Rectal smooth muscle tissue (tissue), 1 donor: ENCODE measurements around the gene DZIP1L.

Source experiments
- H3K27ac ChIP-seq: one replicate; pipeline ENCODE4 v1.7.0; 2013; ENCODE audit warnings: low read depth, low read length, inconsistent platforms
- H3K27me3 ChIP-seq: one replicate; pipeline ENCODE4 v1.7.0; 2013; ENCODE audit warnings: low read length; ENCODE audit not compliant: control insufficient read depth, insufficient read depth
- H3K36me3 ChIP-seq: one replicate; pipeline ENCODE4 v1.7.0; 2013; ENCODE audit warnings: low read length; ENCODE audit not compliant: control insufficient read depth, insufficient read depth
- H3K4me1 ChIP-seq: one replicate; pipeline ENCODE4 v1.7.0; 2013; ENCODE audit warnings: low read length; ENCODE audit not compliant: control insufficient read depth, insufficient read depth
- H3K4me3 ChIP-seq: one replicate; pipeline ENCODE4 v1.7.0; 2013; ENCODE audit warnings: low read length
- H3K9ac ChIP-seq: one replicate; pipeline ENCODE4 v1.7.0; 2013; ENCODE audit warnings: low read length

The DZIP1L gene

DNA sequence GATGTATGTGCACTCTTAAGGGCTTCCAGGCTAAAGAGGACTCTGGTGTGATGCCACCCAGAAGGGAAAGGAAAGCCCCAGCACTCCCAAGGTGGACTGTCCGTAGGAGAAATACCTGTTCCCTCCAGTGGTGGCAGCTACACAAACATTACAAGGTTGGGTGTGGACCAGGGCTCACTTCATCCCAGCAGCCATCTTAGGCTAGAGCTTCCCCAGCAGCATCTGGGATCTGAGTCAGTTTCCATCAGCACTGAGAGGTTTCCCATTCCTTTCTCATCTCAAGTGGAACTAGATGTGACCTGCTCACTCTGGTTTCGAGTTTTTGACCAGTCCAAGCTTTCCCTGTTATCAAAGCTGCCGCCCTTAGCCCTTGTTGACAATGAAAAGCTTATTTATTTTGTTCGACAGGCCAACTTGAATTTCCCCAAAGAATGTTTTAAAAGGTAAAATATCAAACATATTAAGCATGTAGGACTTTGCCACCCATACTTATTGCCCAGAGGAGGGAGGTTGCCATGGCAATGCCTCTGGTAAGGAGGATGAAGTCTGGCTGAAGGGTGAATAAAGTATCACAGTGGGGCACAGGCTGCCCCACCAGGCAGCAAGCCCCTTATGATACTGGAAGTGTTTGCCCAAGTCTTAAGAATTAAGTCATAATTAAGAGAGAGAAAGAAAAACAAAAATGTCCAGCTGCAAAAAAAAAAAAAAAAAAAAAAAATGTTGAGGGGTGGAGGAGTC is 76.5 kb downstream of the DZIP1L start:
- Histone ChIP-seq H3K4me3 (no peak overlapping the region), H3K4me1 (no peaks in the 10 kb centered on the region), H3K27me3 (no peaks in the 10 kb centered on the region), H3K9ac (no peak overlapping the region), H3K36me3 (no peaks in the 10 kb centered on the region), H3K27ac (no peak overlapping the region)

GRCh38 chr3:138036572-138036971 is 78.8 kb downstream of the DZIP1L start:
- H3K27me3 ChIP-seq = no peaks in the 10 kb centered on the region
- H3K36me3 ChIP-seq = no peaks in the 10 kb centered on the region
- no peak overlapping the region for H3K9ac ChIP-seq
- H3K4me1 ChIP-seq = no peaks in the 10 kb centered on the region
- no peak overlapping the region for H3K27ac ChIP-seq
- H3K4me3 ChIP-seq = no peak overlapping the region

DNA sequence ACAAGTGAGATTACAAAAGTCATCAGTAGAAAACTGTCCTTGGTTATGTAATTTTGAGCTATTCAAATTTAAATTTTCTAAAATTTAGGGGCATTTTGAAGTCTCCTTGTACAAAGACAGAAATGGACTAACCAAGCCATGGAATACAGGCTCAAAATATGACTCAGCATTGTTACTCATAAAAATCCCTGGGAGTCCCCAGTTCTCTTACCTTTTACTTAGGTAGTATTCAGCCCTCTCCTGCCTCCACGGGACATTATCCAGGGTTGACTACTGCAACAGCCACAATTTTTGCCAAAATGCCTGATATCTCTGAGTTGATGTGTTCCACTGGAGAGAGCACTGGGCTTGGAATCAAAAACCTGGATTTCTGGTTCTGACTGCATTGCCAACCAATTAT is 80.5 kb downstream of the DZIP1L start:
- no peak overlapping the region for H3K4me3 ChIP-seq
- no peak overlapping the region for H3K9ac ChIP-seq
- no peak overlapping the region for H3K27ac ChIP-seq
- no peaks in the 10 kb centered on the region for H3K27me3 ChIP-seq
- no peaks in the 10 kb centered on the region for H3K4me1 ChIP-seq
- H3K36me3 ChIP-seq = no peaks in the 10 kb centered on the region

GRCh38 chr3:138033202-138033691 is 82.2 kb downstream of the DZIP1L start:
- Histone ChIP-seq H3K4me1 (no peaks in the 10 kb centered on the region), H3K27me3 (no peaks in the 10 kb centered on the region), H3K9ac (no peak overlapping the region), H3K36me3 (no peaks in the 10 kb centered on the region), H3K27ac (no peak overlapping the region), H3K4me3 (no peak overlapping the region)

DNA sequence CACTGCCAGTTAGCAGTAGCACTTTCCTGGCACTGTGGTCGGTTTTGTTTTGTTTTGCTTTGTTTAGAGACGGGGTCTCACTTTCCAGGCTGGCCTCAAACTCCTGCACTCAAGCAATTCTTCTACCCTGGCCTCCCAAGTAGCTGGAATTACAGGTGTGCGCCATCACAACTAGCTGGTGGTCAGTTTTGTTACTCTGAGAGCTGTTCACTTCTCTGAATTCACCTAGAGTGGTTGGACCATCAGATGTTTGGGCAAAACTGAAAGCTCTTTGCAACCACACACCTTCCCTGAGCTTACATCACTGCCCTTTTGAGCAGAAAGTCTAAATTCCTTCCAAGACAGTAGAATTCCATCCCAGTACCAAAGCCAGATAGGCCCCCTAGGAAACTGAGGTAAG is 82.8 kb downstream of the DZIP1L start:
- no peaks in the 10 kb centered on the region for H3K36me3 ChIP-seq
- H3K27ac ChIP-seq = no peak overlapping the region
- no peaks in the 10 kb centered on the region for H3K27me3 ChIP-seq
- H3K9ac ChIP-seq = no peak overlapping the region
- no peaks in the 10 kb centered on the region for H3K4me1 ChIP-seq
- H3K4me3 ChIP-seq = no peak overlapping the region

DNA sequence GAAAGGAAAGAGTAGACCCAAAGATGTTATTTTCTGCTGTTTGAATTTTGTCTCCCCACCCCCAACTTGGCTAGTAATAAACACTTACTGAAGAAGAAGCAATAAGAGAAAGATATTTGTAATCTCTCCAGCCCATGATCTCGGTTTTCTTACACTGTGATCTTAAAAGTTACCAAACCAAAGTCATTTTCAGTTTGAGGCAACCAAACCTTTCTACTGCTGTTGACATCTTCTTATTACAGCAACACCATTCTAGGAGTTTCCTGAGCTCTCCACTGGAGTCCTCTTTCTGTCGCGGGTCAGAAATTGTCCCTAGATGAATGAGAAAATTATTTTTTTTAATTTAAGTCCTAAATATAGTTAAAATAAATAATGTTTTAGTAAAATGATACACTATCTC is 83.9 kb downstream of the DZIP1L start:
- H3K27ac ChIP-seq = no peak overlapping the region
- H3K4me3 ChIP-seq = no peak overlapping the region
- peaks cover 2% of the 10 kb centered on the region for H3K36me3 ChIP-seq
- no peaks in the 10 kb centered on the region for H3K27me3 ChIP-seq
- no peak overlapping the region for H3K9ac ChIP-seq
- H3K4me1 ChIP-seq = no peaks in the 10 kb centered on the region

- Histone ChIP-seq H3K4me1 (no peaks in the 10 kb centered on the region), H3K27me3 (no peaks in the 10 kb centered on the region), H3K4me3 (no peak overlapping the region), H3K36me3 (peaks cover 2% of the 10 kb centered on the region), H3K9ac (no peak overlapping the region), H3K27ac (no peak overlapping the region)
Measured at GRCh38 chr3:138030734-138031280, 84.6 kb downstream of the DZIP1L start.

GRCh38 chr3:138027821-138028220 is 87.6 kb downstream of the DZIP1L start:
- Histone ChIP-seq H3K4me3 (no peak overlapping the region), H3K27ac (no peak overlapping the region), H3K27me3 (no peaks in the 10 kb centered on the region), H3K9ac (no peak overlapping the region), H3K36me3 (peaks cover 2% of the 10 kb centered on the region), H3K4me1 (no peaks in the 10 kb centered on the region)

DNA sequence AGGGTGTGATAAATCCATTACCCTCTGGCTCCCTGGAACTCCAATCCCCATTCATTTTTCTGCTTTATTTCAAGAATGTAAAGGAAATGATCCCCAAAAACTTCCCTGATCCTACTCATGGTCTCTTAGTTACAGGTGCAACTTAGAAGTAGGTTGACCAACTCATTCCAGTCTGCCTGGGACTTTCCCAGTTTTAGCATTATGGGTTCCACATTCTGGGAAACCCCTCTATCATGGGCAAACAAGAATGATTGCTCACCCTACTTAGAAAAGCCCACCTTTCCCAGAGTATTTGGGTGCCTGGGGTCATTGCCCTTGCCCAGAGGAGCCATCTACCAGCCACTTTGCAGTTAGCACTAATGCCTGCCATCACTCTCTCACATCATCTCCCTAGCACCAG is 89.9 kb downstream of the DZIP1L start:
- H3K27me3 ChIP-seq = no peaks in the 10 kb centered on the region
- H3K36me3 ChIP-seq = peaks cover 2% of the 10 kb centered on the region
- H3K9ac ChIP-seq = no peak overlapping the region
- H3K27ac ChIP-seq = no peak overlapping the region
- H3K4me3 ChIP-seq = no peak overlapping the region
- H3K4me1 ChIP-seq = no peaks in the 10 kb centered on the region

- H3K4me1 ChIP-seq = no peaks in the 10 kb centered on the region
- H3K36me3 ChIP-seq = peaks cover 2% of the 10 kb centered on the region
- H3K27ac ChIP-seq = no peak overlapping the region
- H3K9ac ChIP-seq = no peak overlapping the region
- H3K27me3 ChIP-seq = no peaks in the 10 kb centered on the region
- no peak overlapping the region for H3K4me3 ChIP-seq
Measured at GRCh38 chr3:138023754-138024153, 91.7 kb downstream of the DZIP1L start.

DNA sequence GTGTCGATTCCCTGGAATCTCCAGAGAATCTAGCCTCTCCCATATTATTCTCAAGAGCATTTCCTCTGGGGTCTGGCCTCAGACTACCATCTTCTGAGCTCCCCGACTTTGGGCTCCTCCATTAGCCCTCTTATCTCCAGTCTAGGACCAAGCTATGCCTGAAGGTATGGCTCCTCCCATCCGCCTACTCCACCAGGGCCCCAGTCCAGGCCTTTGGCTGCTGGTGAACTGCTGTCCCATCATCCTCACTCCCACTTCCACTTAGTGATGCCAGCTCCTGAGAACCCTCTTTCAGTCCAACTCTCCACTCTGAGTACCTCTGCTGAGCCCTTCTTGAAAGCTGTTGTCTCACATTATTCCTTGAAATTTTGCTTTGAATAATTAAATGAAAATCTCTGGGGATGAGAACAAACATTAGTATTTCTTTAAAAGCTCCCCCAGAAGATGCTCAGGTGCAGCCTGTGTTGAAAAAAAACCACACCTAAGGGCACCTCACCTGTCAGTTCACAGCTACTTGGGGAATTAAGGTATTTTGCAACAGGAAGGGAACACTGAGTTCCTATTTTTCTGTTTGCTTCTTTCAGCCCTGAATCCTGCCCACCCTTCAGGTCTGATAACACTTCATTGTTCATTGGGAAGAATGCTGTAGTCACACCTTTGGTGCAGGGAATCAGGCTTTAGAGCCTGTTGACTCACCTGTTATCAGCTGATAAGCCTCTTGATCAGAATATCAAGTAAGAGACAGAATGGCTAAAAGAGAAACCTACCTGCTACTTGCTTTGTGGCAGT is 95.9 kb downstream of the DZIP1L start:
- Histone ChIP-seq H3K27me3 (no peaks in the 10 kb centered on the region), H3K36me3 (no peaks in the 10 kb centered on the region), H3K9ac (no peak overlapping the region), H3K4me1 (no peaks in the 10 kb centered on the region), H3K4me3 (no peak overlapping the region), H3K27ac (no peak overlapping the region)

- H3K4me1 ChIP-seq = no peaks in the 10 kb centered on the region
- H3K9ac ChIP-seq = no peak overlapping the region
- no peak overlapping the region for H3K27ac ChIP-seq
Measured at GRCh38 chr3:138016065-138016464, 99.3 kb downstream of the DZIP1L start.

More at GRCh38 chr3:138016065-138016464, 99.3 kb downstream of the DZIP1L start:
- no peak overlapping the region for H3K4me3 ChIP-seq
- no peaks in the 10 kb centered on the region for H3K27me3 ChIP-seq
- no peaks in the 10 kb centered on the region for H3K36me3 ChIP-seq
